ENCODE measurements around the gene HSPB2. TPM values are rescaled to one million over a fixed set of nuclear protein-coding genes. Genes with fewer than 3 reads are reported as not detected.
"Not testable (repeated sequence)": the region's sequence is repeated elsewhere in the genome, so short reads cannot be mapped to it uniquely, and the experiment has no call there.

Gene HSPB2
- total RNA-seq, 1 donor from 2014 or later, result 0.21 TPM

DNA sequence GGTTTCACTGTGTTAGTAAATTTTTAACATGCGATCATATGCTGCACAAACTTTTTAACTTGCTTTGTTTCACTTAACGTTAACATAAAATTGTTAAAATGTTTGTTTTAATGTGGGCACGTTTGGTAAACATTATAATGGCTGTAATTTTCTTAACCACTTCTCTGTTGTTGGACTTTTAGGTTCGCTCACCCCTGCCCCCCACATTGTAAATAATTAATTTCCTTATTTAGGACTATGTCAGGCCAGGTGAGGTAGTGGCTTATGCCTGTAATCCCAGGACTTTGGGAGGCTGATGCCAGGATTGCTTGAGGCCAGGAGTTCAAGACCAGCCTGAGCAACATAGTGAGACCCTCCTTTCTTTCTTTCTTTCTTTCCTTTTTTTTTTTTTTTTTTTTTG lies 17.9 kb downstream of the HSPB2 start:
- no peaks in the 10 kb centered on the region for H3K27me3 ChIP-seq (ENCODE audit: control insufficient read depth, insufficient read depth, low read length)
- TF ChIP-seq, protein P1, sequence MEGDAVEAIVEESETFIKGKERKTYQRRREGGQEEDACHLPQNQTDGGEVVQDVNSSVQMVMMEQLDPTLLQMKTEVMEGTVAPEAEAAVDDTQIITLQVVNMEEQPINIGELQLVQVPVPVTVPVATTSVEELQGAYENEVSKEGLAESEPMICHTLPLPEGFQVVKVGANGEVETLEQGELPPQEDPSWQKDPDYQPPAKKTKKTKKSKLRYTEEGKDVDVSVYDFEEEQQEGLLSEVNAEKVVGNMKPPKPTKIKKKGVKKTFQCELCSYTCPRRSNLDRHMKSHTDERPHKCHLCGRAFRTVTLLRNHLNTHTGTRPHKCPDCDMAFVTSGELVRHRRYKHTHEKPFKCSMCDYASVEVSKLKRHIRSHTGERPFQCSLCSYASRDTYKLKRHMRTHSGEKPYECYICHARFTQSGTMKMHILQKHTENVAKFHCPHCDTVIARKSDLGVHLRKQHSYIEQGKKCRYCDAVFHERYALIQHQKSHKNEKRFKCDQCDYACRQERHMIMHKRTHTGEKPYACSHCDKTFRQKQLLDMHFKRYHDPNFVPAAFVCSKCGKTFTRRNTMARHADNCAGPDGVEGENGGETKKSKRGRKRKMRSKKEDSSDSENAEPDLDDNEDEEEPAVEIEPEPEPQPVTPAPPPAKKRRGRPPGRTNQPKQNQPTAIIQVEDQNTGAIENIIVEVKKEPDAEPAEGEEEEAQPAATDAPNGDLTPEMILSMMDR (IDR thresholded peaks at IDR 0.05; ENCODE audit: insufficient read depth, low read length, poor library complexity, severe bottlenecking), result no peak
- no peak for DNase-seq (ENCODE audit: low read depth)
- no peak overlapping the region for H3K4me3 ChIP-seq (ENCODE audit: low read depth, low read length)
- no peaks in the 10 kb centered on the region for H3K36me3 ChIP-seq (ENCODE audit: control insufficient read depth, insufficient read depth, low read length)

DNA sequence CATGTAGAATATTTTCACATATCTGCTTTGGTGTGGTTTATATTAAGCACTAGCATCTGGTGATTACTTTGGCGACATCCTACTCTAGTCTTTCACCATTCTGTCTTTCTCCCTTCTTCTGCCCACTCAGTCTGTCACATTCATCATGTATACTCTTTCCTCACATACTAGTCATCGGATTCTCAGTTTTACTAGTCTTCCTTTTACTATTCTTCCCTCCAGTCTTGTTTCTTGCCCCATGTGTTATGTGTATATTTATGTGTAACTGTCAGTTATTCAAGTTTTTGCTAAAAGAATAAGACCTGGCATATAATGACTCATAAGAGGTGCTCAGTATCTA lies 20.0 kb downstream of the HSPB2 start:
- no peaks in the 10 kb centered on the region for H3K27me3 ChIP-seq (ENCODE audit: control insufficient read depth, insufficient read depth, low read length)
- H3K4me3 ChIP-seq (ENCODE audit: low read depth, low read length), result no peak overlapping the region
- no peaks in the 10 kb centered on the region for H3K36me3 ChIP-seq (ENCODE audit: control insufficient read depth, insufficient read depth, low read length)
- DNase-seq (ENCODE audit: low read depth), result no peak
- TF ChIP-seq, protein P1 (IDR thresholded peaks at IDR 0.05; ENCODE audit: insufficient read depth, low read length, poor library complexity, severe bottlenecking), result no peak

DNA sequence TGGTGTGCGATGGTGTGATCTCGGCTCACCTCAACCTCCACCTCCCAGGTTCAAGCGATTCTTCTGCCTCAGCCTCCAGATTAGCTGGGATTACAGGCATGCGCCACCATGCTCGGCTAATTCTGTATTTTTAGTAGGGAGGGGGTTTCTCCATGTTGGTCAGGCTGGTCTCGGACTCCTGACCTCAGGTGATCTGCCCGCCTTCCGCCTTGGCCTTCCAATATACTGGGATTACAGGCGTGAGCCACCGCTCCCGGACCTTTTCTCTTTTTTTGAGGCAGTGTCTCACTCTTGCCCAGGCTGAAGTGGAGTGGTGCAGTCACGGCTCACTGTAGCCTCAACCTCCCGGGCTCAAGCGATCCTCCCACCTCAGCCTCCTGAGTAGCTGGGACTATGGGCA lies 20.6 kb downstream of the HSPB2 start:
- not testable (repeated sequence) for H3K4me3 ChIP-seq (ENCODE audit: low read depth, low read length); H3K36me3 ChIP-seq (ENCODE audit: control insufficient read depth, insufficient read depth, low read length); DNase-seq (ENCODE audit: low read depth); H3K27me3 ChIP-seq (ENCODE audit: control insufficient read depth, insufficient read depth, low read length)

- Histone ChIP-seq H3K27me3 (ENCODE audit: control insufficient read depth, insufficient read depth, low read length) (no peaks in the 10 kb centered on the region), H3K4me3 (ENCODE audit: low read depth, low read length) (no peak overlapping the region), H3K36me3 (ENCODE audit: control insufficient read depth, insufficient read depth, low read length) (no peaks in the 10 kb centered on the region)
- no peak for DNase-seq (ENCODE audit: low read depth)
- TF ChIP-seq, protein P1 (IDR thresholded peaks at IDR 0.05; ENCODE audit: insufficient read depth, low read length, poor library complexity, severe bottlenecking), result no peak
Observed at GRCh38 chr11:111933872-111934271, 21.3 kb downstream of the HSPB2 start.

GRCh38 chr11:111934306-111934705 lies 21.8 kb downstream of the HSPB2 start:
- H3K4me3 ChIP-seq (ENCODE audit: low read depth, low read length), result no peak overlapping the region
- no peak for DNase-seq (ENCODE audit: low read depth)
- H3K36me3 ChIP-seq (ENCODE audit: control insufficient read depth, insufficient read depth, low read length), result no peaks in the 10 kb centered on the region
- H3K27me3 ChIP-seq (ENCODE audit: control insufficient read depth, insufficient read depth, low read length), result no peaks in the 10 kb centered on the region
- TF ChIP-seq, protein P1 (IDR thresholded peaks at IDR 0.05; ENCODE audit: insufficient read depth, low read length, poor library complexity, severe bottlenecking), result no peak

DNA sequence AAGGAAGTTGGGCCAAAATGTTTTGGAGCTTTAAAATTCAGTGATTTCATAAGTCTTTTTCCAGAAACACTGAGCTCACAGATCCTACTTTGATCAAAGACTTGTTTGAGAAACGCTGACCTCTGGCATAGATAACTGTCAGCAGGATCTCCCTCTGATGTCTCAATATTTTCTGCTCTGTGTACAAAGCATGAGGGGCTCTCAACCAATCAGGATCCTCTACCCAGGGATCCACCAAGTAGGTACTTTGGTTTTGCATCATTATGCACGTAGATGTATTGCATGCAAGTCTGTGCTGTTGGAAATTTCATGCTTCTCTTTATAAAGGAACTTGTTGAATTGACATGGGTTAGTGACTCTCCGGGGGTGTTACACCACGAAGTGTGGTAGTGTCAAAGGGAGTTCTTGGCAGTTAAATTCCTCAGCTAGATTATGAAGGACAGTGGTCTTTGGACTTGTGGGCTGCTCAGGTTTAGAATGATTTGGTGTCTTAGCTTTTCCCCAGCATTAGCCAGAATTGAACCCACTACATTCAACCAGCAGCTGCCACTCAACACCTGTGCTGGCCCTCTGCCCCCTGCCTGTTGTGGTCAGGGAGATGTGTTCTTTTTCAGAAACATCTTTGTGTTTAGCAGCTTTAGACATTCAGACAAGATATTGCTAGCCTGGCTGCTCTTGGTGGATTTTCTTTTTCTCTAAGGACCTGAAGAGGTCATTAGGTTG lies 22.9 kb downstream of the HSPB2 start:
- no peak overlapping the region for H3K4me3 ChIP-seq (ENCODE audit: low read depth, low read length)
- H3K27me3 ChIP-seq (ENCODE audit: control insufficient read depth, insufficient read depth, low read length), result no peaks in the 10 kb centered on the region
- DNase-seq (ENCODE audit: low read depth), result no peak
- H3K36me3 ChIP-seq (ENCODE audit: control insufficient read depth, insufficient read depth, low read length), result no peaks in the 10 kb centered on the region
- TF ChIP-seq, protein P1 (IDR thresholded peaks at IDR 0.05; ENCODE audit: insufficient read depth, low read length, poor library complexity, severe bottlenecking), result no peak
